ENCODE data around the gene ZXDB.
"Not testable (repeated sequence)": the region's sequence is repeated elsewhere in the genome, so short reads cannot be mapped to it uniquely, and the experiment has no call there.

Gene ZXDB

GRCh38 chrX:57591284-57592159 lies at the start of gene ZXDB:
Gene ZXDB, plus strand, starts transcription at chrX:57592011. Its CDS starts 38 bp downstream, at chrX:57592049.
- peak; percentile 37 for DNase-seq

DNA sequence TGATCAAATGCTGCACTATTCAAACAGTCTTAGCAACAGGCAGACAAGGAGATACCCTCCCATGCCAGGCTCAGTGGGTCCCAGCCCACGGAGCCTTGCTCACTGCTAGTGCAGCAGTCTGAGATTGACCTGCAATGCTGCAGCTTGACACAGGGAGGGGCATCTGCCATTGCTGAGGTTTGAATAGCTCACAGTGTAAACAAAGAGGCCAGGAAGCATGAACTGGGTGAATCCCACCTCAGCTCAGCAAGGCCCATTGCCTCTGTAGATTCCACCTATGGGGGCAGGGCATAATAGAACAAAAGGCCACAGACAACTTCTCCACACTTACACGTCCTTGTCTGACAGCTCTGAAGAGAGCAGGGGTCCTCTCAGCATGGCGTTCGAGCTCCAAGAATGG lies 26.6 kb upstream of the ZXDB start:
- DNase-seq: no peak

- no peak for DNase-seq
Measured at GRCh38 chrX:57573754-57574153, 18.1 kb upstream of the ZXDB start.

DNA sequence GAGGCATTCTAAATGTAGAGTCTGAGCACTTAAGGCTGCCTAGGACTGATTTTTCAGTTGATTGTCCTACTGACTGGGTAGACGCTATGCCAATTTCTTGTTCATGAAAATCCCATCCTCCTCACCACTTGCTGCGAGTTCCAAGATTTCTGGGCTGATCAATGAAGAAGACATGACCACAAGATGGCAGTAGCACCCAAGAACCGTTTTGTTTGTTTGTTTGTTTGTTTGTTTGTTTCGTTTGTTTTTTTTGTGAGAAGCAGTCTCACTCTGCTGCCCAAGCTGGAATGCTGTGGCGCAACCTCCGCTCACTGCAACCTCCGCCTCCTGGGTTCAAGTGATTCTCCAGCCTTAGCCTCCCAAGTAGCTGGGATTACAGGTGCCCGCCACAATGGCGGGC lies 8.9 kb upstream of the ZXDB start:
- not testable (repeated sequence) for DNase-seq

DNA sequence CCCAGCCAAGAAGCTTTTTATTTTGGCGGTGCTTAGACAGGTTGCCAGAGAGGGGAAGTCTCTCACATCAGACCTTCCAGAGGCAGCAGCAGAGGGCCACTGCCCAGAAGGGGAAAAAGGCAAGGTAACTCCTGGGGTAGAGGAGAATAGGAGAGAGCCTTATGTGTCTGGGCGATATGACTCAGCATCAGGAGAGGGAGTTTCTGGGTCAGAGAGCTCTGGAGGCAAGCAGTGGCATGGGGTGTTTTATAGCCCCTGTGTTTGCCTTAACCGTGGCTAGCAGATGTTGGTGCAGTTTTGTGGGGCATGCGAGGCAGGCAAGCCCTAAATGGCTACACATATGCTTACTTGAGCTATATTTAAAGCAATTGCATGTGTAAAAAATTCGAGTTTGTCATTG lies 8.3 kb upstream of the ZXDB start:
- no peak for DNase-seq

DNA sequence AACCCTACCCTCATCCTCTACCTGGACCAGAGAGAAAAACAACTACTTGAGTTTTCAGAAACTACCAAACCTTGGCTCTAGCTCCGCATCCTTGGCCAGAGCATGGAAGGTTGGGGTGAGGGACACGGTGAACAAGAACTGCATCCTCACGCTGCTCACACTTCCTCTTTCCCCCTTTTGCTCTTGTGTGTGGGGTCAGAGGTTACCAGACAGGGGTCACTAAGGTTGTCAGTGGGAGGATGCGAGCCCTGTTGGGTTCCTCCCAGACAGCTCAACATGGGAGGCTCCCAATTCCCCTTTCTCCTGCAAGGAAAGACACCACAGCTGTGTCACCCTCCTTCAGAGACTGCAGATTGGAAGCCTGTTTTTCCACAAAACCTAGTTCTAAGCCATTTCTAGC lies 5.5 kb upstream of the ZXDB start:
- DNase-seq: no peak

GRCh38 chrX:57587062-57587461 lies 4.7 kb upstream of the ZXDB start:
- DNase-seq: no peak

DNA sequence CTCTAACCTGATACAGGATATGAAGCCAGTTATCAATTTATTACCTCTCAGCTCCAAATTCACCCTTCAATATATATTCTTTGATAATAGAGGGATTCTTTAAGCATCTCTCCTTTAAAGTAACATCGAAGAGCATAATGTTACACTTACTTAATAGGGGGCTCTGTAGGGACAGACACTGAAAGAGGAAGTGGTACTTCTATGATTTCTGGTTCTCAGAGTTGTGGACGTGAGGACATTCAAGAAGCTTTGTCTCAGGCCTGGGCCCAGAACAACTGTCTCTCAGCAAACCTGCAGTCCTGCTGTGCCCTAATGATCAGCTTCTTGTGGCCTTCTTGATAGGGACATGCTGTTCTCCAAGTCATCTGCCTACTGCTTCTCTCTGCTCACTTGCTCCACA lies 4.2 kb upstream of the ZXDB start:
- no peak for DNase-seq

- DNase-seq: peak; percentile 25
Measured at GRCh38 chrX:57592160-57592893, 516 bp downstream of the ZXDB start.

DNA sequence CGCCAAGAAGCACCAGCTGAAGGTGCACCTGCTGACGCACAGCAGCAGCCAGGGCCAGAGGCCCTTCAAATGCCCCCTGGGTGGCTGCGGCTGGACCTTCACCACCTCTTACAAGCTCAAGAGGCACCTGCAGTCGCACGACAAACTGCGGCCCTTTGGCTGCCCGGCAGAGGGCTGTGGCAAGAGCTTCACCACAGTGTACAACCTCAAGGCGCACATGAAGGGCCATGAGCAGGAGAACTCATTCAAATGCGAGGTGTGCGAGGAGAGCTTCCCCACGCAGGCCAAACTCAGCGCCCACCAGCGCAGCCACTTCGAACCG lies 1.0 kb downstream of the ZXDB start:
- DNase-seq: not testable (repeated sequence)

GRCh38 chrX:57595381-57595811 lies 3.6 kb downstream of the ZXDB start:
- peak; percentile 83 for DNase-seq

DNA sequence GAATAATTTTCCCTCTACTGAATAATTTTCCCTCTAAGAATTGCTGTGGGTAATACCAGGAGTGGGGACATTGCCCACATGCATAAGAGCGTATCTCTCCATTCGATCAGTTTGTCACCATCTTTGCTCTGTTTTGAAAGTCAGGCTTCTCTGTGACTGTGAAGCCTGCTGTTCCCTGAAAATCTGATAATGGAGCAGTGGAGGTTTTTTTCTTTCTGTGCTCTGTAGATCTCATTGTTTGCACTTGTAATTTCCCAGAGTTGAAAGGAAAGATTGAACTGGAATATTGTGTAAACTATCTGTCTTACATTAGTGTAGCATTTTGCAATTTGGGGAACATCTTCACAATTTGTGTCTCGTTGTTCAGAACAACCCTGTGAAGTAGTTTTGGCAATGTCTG lies 4.3 kb downstream of the ZXDB start:
- DNase-seq: no peak

DNA sequence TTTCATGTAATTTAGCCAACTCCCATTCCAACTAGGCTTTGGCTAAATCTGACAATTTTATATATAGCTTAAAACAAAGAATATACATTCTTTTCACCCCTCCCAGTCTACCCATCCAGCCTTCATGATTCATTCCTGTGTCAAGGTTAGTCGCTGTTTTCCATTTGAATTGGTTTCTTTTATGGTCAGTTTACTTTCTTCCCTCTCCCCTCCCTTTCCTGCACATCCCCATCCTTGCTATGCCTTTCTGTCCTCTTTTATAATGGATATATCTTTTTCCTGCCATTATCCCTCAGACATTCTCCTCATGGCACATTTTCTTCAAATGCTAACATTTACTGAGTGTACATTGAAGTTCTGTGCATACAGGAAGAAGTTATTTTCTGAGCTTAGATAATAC lies 4.7 kb downstream of the ZXDB start:
- DNase-seq: no peak

DNA sequence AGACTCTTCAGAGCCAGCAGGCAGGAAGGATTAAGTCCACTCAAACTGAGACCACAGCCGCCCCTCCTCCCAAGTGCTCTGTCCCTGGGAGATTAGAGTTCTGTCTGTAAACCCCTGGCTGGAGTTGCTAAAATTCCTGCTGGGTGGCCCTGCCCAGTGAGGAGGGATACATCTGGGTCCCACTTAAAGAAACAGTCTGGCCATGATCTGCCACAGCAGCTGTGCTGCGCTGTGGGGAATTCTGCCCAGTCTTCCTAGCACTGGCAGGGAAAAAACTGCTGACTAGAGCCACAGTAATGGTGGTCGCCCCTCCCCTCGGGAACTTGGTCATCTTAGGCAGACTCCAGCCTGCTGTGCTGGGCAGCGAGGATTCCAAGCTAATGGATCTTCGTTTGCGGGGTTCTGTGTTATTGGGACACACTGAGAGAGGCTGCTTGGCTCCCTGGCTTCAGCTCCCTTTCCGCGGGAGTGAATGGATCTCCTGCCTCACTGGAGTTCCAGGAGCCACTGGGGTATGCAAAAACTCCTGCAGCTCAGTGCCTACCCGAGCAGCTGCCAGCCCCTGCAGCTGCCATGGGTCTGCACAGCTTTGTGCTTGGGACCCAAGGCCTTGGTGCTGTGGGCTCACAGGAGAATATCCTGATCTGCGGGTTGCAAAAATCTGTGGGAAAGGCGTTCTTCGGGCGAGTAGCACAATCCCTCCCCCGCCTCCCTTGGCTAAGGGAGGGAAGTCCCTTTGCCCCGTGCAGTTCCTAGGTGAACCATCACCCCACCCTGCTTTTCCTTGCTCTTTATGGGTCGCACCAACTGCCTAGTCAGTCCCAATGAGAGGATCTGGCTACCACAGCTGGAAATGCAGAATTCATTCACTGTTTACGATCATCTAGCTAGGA lies 15.7 kb downstream of the ZXDB start:
- no peak for DNase-seq

DNA sequence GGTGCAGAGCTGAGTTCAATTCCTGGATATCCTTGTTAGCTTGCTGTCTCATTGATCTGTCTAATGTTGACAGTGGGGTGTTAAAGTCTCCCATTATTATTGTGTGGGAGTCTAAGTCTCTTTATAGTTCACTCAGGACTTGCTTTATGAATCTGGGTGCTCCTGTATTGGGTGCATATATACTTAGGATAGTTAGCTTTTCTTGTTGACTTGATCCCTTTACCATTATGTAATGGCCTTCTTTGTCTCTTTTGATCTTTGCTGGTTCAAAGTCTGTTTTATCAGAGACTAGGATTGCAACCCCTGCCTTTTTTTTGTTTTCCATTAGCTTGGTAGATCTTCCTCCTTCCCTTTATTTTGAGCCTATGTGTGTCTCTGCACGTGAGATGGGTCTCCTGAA lies 21.5 kb downstream of the ZXDB start:
- DNase-seq: not testable (repeated sequence)

- DNase-seq: not testable (repeated sequence)
Measured at GRCh38 chrX:57629438-57629837, 37.6 kb downstream of the ZXDB start.

GRCh38 chrX:57640674-57641016 lies 48.8 kb downstream of the ZXDB start:
- no peak for DNase-seq

DNA sequence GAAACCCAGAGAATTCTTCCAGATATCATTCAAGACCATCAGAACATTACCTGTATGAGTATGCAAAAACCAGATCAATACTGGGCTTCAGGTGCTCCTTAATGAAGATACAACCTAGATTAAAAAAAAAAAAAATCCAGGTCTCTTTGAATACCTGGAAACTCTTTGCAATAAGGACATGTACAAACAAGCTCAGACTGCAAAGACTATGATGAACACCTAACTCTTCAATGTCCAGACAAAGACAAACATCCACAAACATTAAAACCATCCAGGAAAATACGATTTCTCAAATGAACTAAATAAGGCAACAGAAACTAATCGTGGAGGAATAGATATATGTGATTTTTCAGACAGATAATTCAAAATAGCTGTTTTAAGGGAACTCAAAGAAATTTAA lies 49.5 kb downstream of the ZXDB start:
- DNase-seq: no peak

- DNase-seq: no peak
Measured at GRCh38 chrX:57643698-57644097, 51.9 kb downstream of the ZXDB start.

- DNase-seq: no peak
Measured at GRCh38 chrX:57647020-57647419, 55.2 kb downstream of the ZXDB start.

Data from fibroblast of skin of right biceps (primary cell).